M059J (cell line): Measurements from ENCODE around the gene IGLL5. TPM values are rescaled to one million over a fixed set of nuclear protein-coding genes. Genes with fewer than 3 reads are reported as not detected.
"Not testable (repeated sequence)": the region's sequence is repeated elsewhere in the genome, so short reads cannot be mapped to it uniquely, and the experiment has no call there.

ENCODE experiments used
- DNase-seq: peaks from one replicate; pipeline ENCODE4 v3.0.0-alpha.2; 2012; ENCODE audit warnings: low read depth
- total RNA-seq: library from RNA; depleted of rRNA; stranded (reverse); fragments of >200 nt; shearing (Covaris generic); gene quantifications from 2 replicates; pipeline ENCODE4 v1.2.3, GENCODE V29; 2014

IGLL5 gene
- total RNA-seq, 1 experiment from 2014 or later, result not detected

GRCh38 chr22:22900527-22901205, 13.1 kb downstream of the IGLL5 start:
- DNase-seq, result not testable (repeated sequence)

GRCh38 chr22:22901578-22902218, 14.1 kb downstream of the IGLL5 start:
- DNase-seq, result no peak

DNA sequence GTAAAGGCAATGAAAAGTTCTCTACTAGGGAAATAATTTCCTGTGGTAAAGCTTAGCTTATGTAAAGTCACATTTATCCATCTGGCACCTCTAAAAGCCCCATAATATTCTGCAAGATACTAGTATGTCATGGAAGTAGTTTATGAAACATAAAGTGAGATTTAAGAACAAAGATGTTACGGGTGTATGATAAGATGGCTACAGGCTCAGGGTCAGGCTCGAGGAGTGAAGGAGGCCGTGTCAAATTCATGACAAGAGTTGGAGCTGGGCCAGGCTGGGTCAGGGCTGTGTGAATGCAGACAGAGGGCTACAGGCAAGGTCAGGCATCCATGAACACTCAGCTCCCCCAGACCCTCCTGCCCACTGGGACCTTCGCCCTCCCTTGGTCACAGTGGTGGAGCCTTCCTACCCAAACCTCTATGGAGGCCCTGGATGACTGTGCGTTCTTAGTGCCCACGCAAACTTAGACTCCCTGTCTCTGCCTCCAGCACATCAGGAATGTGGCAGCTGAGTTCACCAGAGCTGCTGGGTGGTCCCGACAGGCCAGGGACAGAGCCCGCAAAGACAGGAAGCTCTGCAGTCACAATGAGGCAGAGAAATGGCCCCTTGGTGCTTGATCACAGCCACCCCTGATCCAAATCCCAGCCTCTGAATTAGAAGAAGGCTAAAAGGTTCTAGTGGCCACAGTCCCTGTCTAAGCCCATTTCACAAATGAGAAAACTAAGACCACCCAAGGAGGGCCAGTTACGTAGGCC, 14.8 kb downstream of the IGLL5 start:
- DNase-seq, result no peak

DNA sequence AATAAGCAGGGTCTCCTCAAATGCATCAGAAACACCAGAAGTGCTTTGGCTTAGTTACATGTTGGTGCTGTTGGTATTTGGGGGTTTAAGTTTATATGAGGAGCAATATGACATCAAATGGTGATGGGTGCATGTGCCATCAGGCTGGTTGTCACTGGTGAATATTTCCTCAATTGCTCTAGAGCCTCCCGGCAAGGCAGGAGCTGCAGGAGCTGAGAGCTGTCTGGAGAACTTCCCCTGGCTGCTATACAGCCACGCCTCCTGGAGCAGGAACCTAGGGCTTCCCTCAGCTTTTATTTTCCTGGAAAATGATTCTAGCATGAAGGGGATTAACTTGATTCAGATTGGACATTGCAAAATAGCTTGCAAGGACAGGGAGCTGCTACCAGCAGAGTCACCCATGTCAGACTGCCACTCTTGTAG, 15.8 kb downstream of the IGLL5 start:
- DNase-seq, result no peak

DNA sequence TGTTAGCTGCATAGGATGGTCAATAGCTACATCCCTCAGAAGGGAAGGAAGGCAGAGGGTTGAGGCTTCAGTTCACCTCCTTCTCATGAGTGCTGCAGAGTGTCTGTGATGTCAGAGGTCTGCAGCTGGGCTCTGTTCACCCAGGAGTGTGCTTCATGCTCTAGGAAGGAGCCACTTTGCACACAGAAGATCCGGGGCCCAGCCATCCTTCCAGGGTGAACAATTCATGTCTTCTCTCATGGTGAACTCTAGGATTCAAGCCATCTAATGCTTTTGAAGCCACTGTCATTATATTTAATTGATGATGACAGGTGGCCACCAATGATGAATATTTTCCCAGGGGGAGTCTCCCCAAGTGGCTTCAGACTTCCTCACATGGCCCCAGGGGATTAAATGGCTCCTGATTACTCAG, 16.2 kb downstream of the IGLL5 start:
- DNase-seq, result not testable (repeated sequence)

GRCh38 chr22:22904736-22905135, 17.1 kb downstream of the IGLL5 start:
- not testable (repeated sequence) for DNase-seq

DNA sequence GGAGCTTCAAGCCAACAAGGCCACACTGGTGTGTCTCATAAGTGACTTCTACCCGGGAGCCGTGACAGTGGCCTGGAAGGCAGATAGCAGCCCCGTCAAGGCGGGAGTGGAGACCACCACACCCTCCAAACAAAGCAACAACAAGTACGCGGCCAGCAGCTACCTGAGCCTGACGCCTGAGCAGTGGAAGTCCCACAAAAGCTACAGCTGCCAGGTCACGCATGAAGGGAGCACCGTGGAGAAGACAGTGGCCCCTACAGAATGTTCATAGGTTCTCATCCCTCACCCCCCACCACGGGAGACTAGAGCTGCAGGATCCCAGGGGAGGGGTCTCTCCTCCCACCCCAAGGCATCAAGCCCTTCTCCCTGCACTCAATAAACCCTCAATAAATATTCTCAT, 18.8 kb downstream of the IGLL5 start:
- not testable (repeated sequence) for DNase-seq

GRCh38 chr22:22906907-22907550, 19.4 kb downstream of the IGLL5 start:
- DNase-seq, result no peak

GRCh38 chr22:22907551-22908494, 20.2 kb downstream of the IGLL5 start:
- DNase-seq, result no peak

- no peak for DNase-seq
These were observed 20.9 kb downstream of the IGLL5 start for GRCh38 chr22:22908495-22908861.

- no peak for DNase-seq
These were observed 21.5 kb downstream of the IGLL5 start for GRCh38 chr22:22908941-22909604.

DNA sequence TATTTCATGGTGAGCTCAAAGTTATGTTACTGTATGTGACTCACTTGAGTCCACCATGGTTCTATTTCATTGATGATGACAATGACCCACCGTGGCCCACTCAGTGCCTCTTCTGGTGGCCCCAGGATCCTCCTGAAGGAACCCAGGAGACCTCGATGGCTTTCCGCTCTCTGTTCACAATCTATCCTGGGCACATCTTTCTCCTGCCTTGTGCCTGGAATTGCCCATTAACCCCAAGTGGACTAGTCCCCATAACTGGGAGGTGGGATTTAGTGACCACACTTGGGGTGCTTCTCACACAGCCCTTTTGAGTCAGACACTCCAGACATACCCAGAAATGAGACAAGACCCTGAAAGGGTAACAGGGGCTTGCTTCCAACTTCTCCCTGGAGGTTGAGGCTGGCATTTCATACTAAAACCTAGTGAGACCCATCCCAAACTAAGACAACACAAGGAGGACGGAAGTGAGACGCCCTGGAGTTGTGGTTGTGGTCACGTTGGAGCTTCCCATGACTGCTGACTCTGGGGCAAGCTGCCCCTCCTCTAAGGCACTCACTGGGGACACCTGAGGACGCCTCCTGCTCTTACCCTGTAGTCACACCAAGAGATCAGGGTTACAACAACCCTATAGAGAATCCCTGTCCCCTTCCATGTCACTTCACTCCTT, 22.1 kb downstream of the IGLL5 start:
- no peak for DNase-seq

GRCh38 chr22:22910272-22911240, 22.9 kb downstream of the IGLL5 start:
- no peak for DNase-seq

GRCh38 chr22:22911327-22912134, 23.9 kb downstream of the IGLL5 start:
- no peak for DNase-seq

GRCh38 chr22:22912135-22912987, 24.7 kb downstream of the IGLL5 start:
- DNase-seq, result no peak

DNA sequence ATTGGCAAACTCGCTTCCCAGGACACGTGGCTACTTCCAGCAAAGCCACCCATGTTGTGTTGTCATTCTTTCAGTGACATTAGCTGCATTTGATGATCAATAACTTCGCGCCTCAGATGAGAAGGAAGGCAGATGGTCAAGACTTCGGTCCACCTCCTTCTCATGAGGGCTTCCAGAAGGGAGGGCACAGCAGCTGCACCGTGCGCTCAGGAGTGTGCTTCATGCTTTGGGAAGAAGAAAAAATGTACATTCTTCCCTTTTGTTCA, 25.3 kb downstream of the IGLL5 start:
- no peak for DNase-seq

DNA sequence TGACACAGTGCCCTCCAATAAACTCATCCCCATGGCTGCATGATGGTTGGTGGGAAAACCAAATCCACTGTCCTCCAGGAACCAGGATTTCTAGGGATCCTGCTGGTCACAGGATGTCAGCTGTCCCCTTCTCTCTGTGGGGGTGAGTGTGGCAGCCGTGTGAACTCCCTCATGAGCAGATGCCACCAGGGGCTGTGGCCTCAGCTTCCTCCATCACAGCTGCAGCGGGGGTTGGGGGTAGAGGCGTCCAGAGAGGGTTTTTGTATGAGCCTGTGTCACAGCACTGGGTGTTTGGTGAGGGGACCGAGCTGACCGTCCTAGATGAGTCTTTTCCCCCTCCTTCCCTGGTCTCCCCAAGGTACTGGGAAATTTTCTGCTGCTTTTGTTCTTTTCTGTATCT, 26.4 kb downstream of the IGLL5 start:
- no peak for DNase-seq
